Sigmoid colon (tissue), 7 donors: ENCODE measurements around the gene DCUN1D4. TPM values are rescaled to one million over a fixed set of nuclear protein-coding genes. Genes with fewer than 3 reads are reported as not detected.

Experiments used
- DNase-seq: peaks from one replicate; pipeline ENCODE4 v3.0.0-alpha.2; 2019
- H3K27ac ChIP-seq, 4 donors: fragments of 200-600 bp; sonication (generic); one replicate each; pipeline ENCODE4 v1.5.1; 2016 to 2019; ENCODE audit warnings: mild to moderate bottlenecking in 1 of 4
- H3K27me3 ChIP-seq, 3 donors: fragments of 200-600 bp; sonication (generic); one replicate each; pipeline ENCODE4 v1.5.1; 2019; ENCODE audit warnings: mild to moderate bottlenecking in 1 of 3
- H3K36me3 ChIP-seq, 4 donors: fragments of 200-600 bp; sonication (generic); one replicate each; pipeline ENCODE4 v1.5.1; 2016 to 2019
- H3K4me1 ChIP-seq, 4 donors: fragments of 200-600 bp; sonication (generic); one replicate each; pipeline ENCODE4 v1.5.1; 2017 to 2019
- H3K4me3 ChIP-seq, 4 donors: fragments of 200-600 bp; sonication (generic); one replicate each; pipeline ENCODE4 v1.5.1; 2017 to 2019; ENCODE audit warnings: mild to moderate bottlenecking in 2 of 4, moderate library complexity in 1 of 4
- H3K9me3 ChIP-seq, 4 donors: fragments of 200-600 bp in 3 of 4; sonication (generic) in 3 of 4; one replicate each; pipeline versions ENCODE4 v1.5.1 to v1.6.1; 2013 to 2019
- EP300 ChIP-seq, 4 donors: sonication (generic); formaldehyde crosslinking; IDR thresholded peaks; one replicate each; pipeline ENCODE4 v1.6.1; 2017; ENCODE audit warnings: antibody characterized with exemption in 4 of 4
- POLR2A ChIP-seq, 2 donors: fragments of 450-650 bp; IDR thresholded peaks; one replicate each; pipeline ENCODE4 v1.6.1; 2016; ENCODE audit warnings: antibody characterized with exemption in 2 of 2, mild to moderate bottlenecking in 2 of 2, moderate library complexity in 2 of 2
- POLR2AphosphoS5 ChIP-seq, 4 donors: sonication (generic); formaldehyde crosslinking; IDR thresholded peaks; one replicate each; pipeline ENCODE4 v1.6.1; 2017; ENCODE audit warnings: antibody characterized with exemption in 4 of 4
- WGBS, 2 donors: extraction: QIAGEN DNeasy Blood & Tissue Kit; methylation state at CpG; one replicate each; pipeline ENCODE4 v1.1.7; 2013; 5-methylcytosine and 5-hydroxymethylcytosine counted together
- intact Hi-C: fragments of 100-400 bp; cut with DNase I; formaldehyde crosslinking; loops from one replicate; pipeline ENCODE4 v1.15.1; 2023
- polyA plus RNA-seq, 3 donors: library from polyadenylated mRNA; stranded (reverse); fragments of 200-250 nt; gene quantifications; one replicate each; pipeline ENCODE4 v1.2.3, GENCODE V29; 2013
- total RNA-seq, 4 donors: library from RNA; depleted of rRNA; stranded (reverse); fragments of >200 nt; gene quantifications; one replicate each; pipeline ENCODE4 v1.1.0, GENCODE V29; 2016
- TF ChIP-seq, protein P1 (sequence below), 4 experiments: fragments of 450-650 bp in 3 of 4; fragments of 200-600 bp in 1 of 4; IDR thresholded peaks; one replicate each; pipeline ENCODE4 v1.5.1; 2016 to 2019; ENCODE audit warnings: antibody characterized with exemption in 4 of 4, mild to moderate bottlenecking in 3 of 4, moderate library complexity in 2 of 4
- donor health status: healthy with polysubstance abuse.
- donor health status: Bipolar disorder and iron deficiency.
- donor health status: healthy.

DCUN1D4 gene
- total and polyA plus RNA-seq, 7 donors: 9.6 to 76.2 (median 48.6) TPM

DNA sequence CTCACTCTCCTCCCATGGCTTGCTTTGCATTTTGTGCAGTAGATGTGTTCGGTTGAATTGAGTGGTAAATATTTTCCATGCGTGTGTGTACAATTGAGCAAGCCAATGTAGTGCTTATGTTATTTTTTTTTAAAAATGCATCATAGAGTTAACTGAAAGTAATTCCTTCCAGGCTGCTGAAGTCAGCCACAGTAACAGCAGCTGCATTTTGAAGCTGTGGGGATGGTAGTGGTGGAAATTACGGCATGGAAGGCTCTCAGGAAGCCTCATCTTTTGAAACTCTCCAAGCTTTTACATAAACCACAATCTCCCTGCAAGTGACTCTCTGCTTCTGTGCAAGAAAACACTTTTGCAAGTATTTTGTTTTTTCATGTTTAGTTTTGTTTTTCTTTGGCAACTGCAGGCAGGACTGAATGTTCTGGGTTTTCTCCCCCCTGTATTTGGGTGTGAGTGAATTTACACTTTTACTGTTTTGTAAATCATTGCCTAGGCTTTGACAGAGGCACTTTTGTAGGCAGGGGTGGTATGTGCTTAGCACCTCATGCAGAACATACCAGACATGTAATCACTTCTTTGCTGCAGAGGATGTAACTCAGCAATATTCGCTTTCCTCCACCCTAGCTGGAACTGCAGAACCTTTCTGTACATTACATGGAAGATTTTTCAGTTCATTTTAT lies 121.0 kb downstream of the DCUN1D4 start:
- H3K4me1 ChIP-seq: peaks cover 0 to 11% (median 5%) of the 10 kb centered on the region in 4 donors
- no peak overlapping the region for H3K4me3 ChIP-seq
- peak in 1 of 4 donors; percentile 23 for TF ChIP-seq POLR2AphosphoS5 (IDR thresholded peaks at IDR 0.05)
- TF ChIP-seq EP300 (IDR thresholded peaks at IDR 0.05): no peak
- no peak for TF ChIP-seq POLR2A (IDR thresholded peaks at IDR 0.05)
- H3K27ac ChIP-seq: peak overlapping the region in 1 of 4 donors; percentile 8
- no peaks in the 10 kb centered on the region for H3K27me3 ChIP-seq
- H3K9me3 ChIP-seq: peaks cover 0 to 3% (median 0%) of the 10 kb centered on the region in 4 donors
- H3K36me3 ChIP-seq: no peaks in the 10 kb centered on the region
- intact Hi-C loops: no loop called here
- WGBS, 2 donors: 21 to 59% methylated on average over 4 of the region's 4 CpGs
- DNase-seq: no peak

DNA sequence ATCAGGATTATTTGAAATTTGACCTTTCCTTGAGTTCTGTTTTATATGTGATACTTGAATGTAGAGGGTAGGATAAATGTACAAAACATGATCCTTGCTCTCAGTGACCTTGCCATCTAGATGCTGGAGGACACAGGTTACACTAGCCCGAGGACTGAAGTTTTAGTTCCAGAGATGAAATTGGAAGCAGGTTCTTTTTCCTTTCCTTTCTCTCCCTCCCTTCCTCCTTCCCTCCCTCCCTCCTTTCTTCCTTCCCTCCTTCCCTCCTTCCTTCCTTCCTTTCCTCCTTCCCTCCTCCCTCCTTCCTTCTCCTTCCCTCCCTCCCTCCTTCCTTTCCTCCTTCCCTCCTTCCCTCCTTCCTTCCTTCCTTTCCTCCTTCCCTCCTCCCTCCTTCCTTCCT lies 122.9 kb downstream of the DCUN1D4 start:
- WGBS, 2 donors: 93 to 95% methylated on average over 1 of the region's 1 CpG
- Histone ChIP-seq H3K36me3 (no peaks in the 10 kb centered on the region), H3K4me1 (peaks cover 0 to 11% (median 5%) of the 10 kb centered on the region in 4 donors), H3K27ac (no peak overlapping the region), H3K4me3 (no peak overlapping the region), H3K27me3 (no peaks in the 10 kb centered on the region), H3K9me3 (peaks cover 0 to 3% (median 0%) of the 10 kb centered on the region in 4 donors)
- TF ChIP-seq, protein P1, sequence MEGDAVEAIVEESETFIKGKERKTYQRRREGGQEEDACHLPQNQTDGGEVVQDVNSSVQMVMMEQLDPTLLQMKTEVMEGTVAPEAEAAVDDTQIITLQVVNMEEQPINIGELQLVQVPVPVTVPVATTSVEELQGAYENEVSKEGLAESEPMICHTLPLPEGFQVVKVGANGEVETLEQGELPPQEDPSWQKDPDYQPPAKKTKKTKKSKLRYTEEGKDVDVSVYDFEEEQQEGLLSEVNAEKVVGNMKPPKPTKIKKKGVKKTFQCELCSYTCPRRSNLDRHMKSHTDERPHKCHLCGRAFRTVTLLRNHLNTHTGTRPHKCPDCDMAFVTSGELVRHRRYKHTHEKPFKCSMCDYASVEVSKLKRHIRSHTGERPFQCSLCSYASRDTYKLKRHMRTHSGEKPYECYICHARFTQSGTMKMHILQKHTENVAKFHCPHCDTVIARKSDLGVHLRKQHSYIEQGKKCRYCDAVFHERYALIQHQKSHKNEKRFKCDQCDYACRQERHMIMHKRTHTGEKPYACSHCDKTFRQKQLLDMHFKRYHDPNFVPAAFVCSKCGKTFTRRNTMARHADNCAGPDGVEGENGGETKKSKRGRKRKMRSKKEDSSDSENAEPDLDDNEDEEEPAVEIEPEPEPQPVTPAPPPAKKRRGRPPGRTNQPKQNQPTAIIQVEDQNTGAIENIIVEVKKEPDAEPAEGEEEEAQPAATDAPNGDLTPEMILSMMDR (IDR thresholded peaks at IDR 0.05): no peak
- TF ChIP-seq POLR2AphosphoS5 (IDR thresholded peaks at IDR 0.05) (no peak), EP300 (IDR thresholded peaks at IDR 0.05) (no peak), POLR2A (IDR thresholded peaks at IDR 0.05) (no peak)
- intact Hi-C loops: no loop called here
- DNase-seq: no peak

Other genes starting within 250 kb of the DCUN1D4 start
- gene LRRC66, start 177.2 kb downstream of the DCUN1D4 start, total RNA-seq: 1 to 10 TPM in 1 of 4 donors, under 1 TPM in 3; 0.36 to 3.9 (median 0.75) TPM
- gene LRRC66, start 177.2 kb downstream of the DCUN1D4 start, polyA plus RNA-seq: 1 to 10 TPM; 1.6 to 3.5 (median 1.8) TPM
- 10 to 100 TPM; 57.7 to 92.7 (median 78.0) TPM for gene SGCB, start 195.1 kb downstream of the DCUN1D4 start, total RNA-seq
- gene SGCB, start 195.1 kb downstream of the DCUN1D4 start, polyA plus RNA-seq: 10 to 100 TPM in 1 of 3 donors, 1 to 10 TPM in 2; 3.7 to 11.8 (median 5.4) TPM
- gene SPATA18, start 208.2 kb downstream of the DCUN1D4 start, total RNA-seq: 10 to 100 TPM in 1 of 4 donors, 1 to 10 TPM in 3; 1.8 to 13.0 (median 2.5) TPM
- 1 to 10 TPM; 2.6 to 6.6 (median 4.4) TPM for gene SPATA18, start 208.2 kb downstream of the DCUN1D4 start, polyA plus RNA-seq